GM18499 (cell line): ENCODE results near the gene WDR38.
"Not testable (repeated sequence)": the region's sequence is repeated elsewhere in the genome, so short reads cannot be mapped to it uniquely, and the experiment has no call there.

Experiments used
- ATAC-seq: cut with Tn5 transposase; IDR thresholded peaks from one replicate; pipeline ENCODE4 v1.9.1; 2021; ENCODE audit warnings: moderate number of reproducible peaks; ENCODE audit not compliant: insufficient read depth, unreplicated experiment

Gene WDR38

GRCh38 chr9:124831642-124832364, 21.5 kb upstream of the WDR38 start:
- ATAC-seq, result no peak

GRCh38 chr9:124834591-124834990, 18.7 kb upstream of the WDR38 start:
- no peak for ATAC-seq

DNA sequence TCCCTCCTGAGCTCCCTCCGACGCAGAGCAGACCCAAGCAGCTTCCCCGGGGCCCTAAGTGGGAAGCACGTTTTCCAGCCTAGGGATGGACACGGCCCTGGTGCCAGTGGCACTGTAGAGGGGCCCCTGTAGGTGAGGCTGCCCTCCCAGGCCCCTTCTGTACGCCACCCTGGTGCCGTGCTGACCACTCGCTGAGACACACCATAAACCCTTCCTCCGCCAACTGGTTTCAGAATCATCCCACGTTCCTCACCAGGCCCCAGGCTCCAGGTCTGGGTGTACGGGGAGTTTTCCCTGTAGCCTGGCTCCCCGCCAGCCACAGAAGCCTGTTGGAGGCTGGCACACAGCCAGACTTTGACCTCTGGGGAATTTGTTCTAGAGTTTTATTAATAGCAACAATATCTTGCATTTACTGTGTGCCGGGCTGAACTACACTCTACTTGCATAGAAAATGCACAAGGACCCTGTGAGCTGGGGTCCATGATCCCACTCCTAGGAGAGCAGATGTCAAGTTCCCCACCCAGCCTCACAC, 18.2 kb upstream of the WDR38 start:
- ATAC-seq, result no peak

- not testable (repeated sequence) for ATAC-seq
These were observed 15.1 kb upstream of the WDR38 start for GRCh38 chr9:124838132-124838531.

GRCh38 chr9:124838567-124839275, 14.5 kb upstream of the WDR38 start:
- ATAC-seq, result not testable (repeated sequence)

DNA sequence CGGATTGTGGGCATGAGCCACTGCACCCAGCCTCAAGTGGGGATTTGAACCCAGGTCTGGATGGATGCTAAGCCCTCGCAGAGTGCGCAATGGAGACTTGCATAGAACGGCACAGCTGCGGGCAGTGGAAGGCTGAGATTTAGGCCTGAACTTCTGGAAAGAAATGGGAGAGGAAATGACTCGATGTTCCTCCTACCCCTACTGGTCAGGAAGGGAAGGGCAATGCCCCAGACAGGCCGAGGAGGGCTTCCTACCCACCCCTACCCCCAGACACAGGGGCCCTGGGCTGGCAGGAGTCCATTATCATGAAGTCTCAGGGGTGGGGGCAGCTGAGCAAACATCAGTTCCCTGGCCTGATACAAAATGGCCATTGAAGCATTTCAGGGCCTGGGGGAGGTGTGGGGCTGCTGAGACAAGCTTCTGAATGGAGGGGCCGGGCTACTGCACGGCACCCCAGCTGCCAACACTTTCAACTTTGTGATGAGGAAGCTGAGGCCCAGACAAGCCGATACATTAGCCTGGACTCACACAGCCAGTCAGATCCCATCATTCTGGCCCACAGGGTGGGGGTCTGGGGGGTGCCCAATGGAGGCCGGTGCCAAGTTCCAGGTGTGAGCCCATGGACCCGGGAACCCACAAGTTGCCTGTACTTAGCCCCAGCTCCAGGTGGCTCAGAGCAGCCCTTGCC, 13.5 kb upstream of the WDR38 start:
- ATAC-seq, result no peak

- ATAC-seq, result no peak
These were observed 12.9 kb upstream of the WDR38 start for GRCh38 chr9:124840300-124840833.

- no peak for ATAC-seq
These were observed 12.0 kb upstream of the WDR38 start for GRCh38 chr9:124841075-124841821.

DNA sequence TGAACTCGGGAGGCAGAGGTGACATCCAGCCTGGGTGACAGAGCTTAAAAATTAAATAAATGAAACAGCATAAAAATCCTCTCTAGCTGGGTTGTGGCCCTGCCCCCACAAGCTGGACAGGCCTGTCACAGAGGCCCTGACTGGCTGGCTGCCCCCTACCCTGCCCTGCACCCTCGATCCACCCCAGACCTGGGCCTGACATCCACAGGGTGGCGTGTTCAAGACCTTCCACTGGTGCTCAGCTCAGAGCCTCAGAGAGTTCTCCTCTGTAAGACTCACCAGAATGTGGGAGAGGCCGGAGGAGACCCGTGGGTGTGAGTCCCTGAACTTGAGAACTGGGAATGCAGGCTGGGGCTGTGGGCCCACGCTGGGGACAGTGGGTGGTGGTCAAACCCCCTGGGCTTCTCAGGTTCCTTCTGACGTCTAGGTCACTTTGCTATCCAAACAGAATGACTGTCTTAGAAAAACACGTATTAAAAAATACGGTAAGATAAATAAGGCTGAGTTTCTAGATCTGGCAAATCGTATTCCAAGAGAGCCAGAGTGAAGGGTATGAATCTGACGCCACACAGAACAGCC, 9.7 kb upstream of the WDR38 start:
- ATAC-seq, result no peak

GRCh38 chr9:124844291-124844690, 9.0 kb upstream of the WDR38 start:
- ATAC-seq, result no peak

DNA sequence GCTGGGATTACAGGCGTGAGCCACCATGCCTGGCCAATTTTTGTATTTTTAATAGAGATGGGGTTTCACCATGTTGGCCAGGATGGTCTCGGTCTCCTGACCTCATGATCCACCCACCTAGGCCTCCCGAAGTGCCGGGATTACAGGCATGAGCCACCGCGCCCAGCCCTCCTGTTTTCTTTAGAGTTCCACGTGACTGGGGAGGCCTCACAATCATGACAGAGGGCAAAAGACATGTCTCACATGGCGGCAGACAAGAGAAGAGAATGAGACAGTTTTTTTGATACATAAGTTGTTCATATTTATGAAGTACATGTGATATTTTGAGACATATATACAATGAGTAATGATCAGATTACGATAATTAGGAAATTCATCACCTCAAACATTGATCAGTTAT, 6.8 kb upstream of the WDR38 start:
- ATAC-seq, result not testable (repeated sequence)

DNA sequence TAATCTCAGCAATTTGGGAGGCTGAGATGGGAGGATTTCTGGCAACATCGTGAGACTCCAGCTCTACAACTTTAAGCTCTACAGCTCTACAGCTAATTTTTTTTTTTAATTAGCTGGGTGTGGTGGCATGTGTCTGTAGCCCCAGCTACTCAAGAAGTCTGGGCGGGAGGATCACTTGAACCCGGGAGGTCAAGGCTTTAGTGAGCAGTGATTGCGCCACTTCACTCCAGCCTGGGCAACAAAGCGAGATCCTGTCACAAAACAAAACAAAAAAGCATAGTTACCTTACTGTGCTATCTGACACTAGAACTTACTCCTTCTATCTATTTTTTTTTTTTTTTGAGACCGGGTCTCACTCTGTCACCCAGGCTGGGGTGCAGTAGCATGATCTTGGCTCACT, 6.3 kb upstream of the WDR38 start:
- no peak for ATAC-seq

- ATAC-seq, result no peak
These were observed 3.5 kb upstream of the WDR38 start for GRCh38 chr9:124849801-124850200.

DNA sequence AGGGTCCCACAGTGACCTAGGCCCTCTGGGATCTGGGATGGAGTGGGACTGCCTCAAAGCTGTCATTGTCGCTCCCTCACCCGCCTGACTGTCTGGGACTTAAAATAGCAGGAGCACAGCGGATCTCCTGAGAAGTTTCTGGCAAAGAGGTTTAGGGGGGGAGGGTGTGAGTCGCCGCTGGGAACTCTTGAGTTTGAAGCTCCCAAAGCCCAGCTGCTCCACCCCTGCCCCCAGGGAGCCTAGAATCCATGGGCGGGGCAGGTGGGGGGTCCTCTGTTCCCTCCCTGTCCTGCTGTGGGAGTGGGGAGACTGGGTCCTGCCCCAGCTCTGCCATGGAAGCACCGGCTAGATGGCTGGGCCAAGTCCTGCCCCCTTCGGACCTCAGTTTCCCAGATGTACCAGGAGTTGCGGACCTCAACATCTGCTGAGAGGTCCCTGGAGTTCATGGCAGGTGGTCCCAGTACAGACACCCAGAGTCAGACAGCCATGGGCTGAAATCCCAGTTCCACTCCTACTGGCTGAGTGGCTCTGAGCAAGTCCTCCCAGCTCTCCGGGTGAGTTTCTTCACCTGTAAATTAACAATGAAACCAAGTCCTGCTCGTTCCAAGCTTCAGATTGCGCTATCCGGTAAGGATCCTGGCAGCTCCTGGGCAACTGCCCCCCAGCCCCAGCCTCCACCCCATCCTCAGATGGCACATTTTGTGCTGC, 985 bp upstream of the WDR38 start:
- no peak for ATAC-seq

GRCh38 chr9:124853605-124854143, 414 bp downstream of the WDR38 start:
- ATAC-seq, result no peak

GRCh38 chr9:124854161-124854560, 901 bp downstream of the WDR38 start:
- ATAC-seq, result no peak

- no peak for ATAC-seq
These were observed 1.6 kb downstream of the WDR38 start for GRCh38 chr9:124854822-124855221.

DNA sequence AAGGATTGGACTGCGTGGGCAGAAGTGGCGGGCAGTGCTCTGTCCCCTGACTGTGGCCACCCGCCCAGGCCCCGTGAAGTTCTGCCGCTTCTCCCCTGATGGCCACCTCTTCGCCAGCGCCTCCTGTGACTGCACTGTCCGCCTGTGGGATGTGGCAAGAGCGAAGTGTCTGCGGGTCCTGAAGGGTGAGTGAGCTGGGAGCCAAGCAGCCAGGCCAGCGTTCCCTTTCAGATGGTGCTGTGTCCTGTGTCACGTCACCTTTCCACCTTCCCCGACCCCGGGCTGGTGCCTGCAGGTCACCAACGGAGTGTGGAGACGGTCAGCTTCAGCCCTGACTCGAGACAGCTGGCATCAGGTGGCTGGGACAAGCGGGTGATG, 2.3 kb downstream of the WDR38 start:
- no peak for ATAC-seq
